Subcutaneous abdominal adipose tissue (tissue), 5 donors: ENCODE data around the gene OPRL1.
A peak's percentile ranks its signal among the peaks of the same experiment; 100 is the strongest.

Experiments used
- H3K27ac ChIP-seq: one replicate; pipeline ENCODE4 v1.7.0; 2013; ENCODE audit warnings: low read depth, mild to moderate bottlenecking, inconsistent platforms, low read length, moderate library complexity
- H3K27me3 ChIP-seq, 5 donors: one replicate each; pipeline ENCODE4 v1.7.0; 2013; ENCODE audit warnings: low read length in 5 of 5, inconsistent platforms in 1 of 5; ENCODE audit not compliant: control insufficient read depth in 5 of 5, insufficient read depth in 4 of 5
- H3K36me3 ChIP-seq, 5 donors: one replicate each; pipeline ENCODE4 v1.7.0; 2013; ENCODE audit warnings: low read length in 5 of 5; ENCODE audit not compliant: control insufficient read depth in 5 of 5, insufficient read depth in 5 of 5
- H3K4me1 ChIP-seq, 5 donors: one replicate each; pipeline ENCODE4 v1.7.0; 2013; ENCODE audit warnings: low read length in 5 of 5, mild to moderate bottlenecking in 3 of 5, moderate library complexity in 1 of 5; ENCODE audit not compliant: control insufficient read depth in 5 of 5, insufficient read depth in 5 of 5
- H3K4me3 ChIP-seq, 5 donors: one replicate each; pipeline ENCODE4 v1.7.0; 2013; ENCODE audit warnings: low read length in 5 of 5, low read depth in 1 of 5
- H3K9ac ChIP-seq, 5 donors: one replicate each; pipeline ENCODE4 v1.7.0; 2013; ENCODE audit warnings: low read length in 5 of 5, mild to moderate bottlenecking in 4 of 5, moderate library complexity in 3 of 5
- H3K9me3 ChIP-seq, 5 donors: one replicate each; pipeline ENCODE4 v1.7.0; 2013; ENCODE audit warnings: low read length in 5 of 5; ENCODE audit not compliant: control insufficient read depth in 5 of 5
- donor health status: healthy.
- donor health status: healthy.
- donor health status: healthy.
- donor health status: healthy.
- donor health status: healthy.

OPRL1 gene

GRCh38 chr20:64064145-64064698 is 15.7 kb upstream of the OPRL1 start:
- H3K9ac ChIP-seq: peak overlapping the region in 4 of 5 donors; percentile 53 to 79 (median 76)
- peaks cover 2 to 39% (median 23%) of the 10 kb centered on the region in 5 donors for H3K4me1 ChIP-seq
- no peak overlapping the region for H3K27ac ChIP-seq
- H3K9me3 ChIP-seq: no peaks in the 10 kb centered on the region
- peak overlapping the region; percentile 58 to 85 (median 76) for H3K4me3 ChIP-seq
- peaks cover 0 to 6% (median 0%) of the 10 kb centered on the region in 5 donors for H3K27me3 ChIP-seq
- H3K36me3 ChIP-seq: peaks cover 0 to 2% (median 0%) of the 10 kb centered on the region in 5 donors

GRCh38 chr20:64065062-64065973 is 14.6 kb upstream of the OPRL1 start:
- Histone ChIP-seq H3K9me3 (no peaks in the 10 kb centered on the region), H3K4me3 (no peak overlapping the region), H3K9ac (no peak overlapping the region), H3K27me3 (peaks cover 0 to 6% (median 0%) of the 10 kb centered on the region in 5 donors), H3K36me3 (peaks cover 0 to 2% (median 0%) of the 10 kb centered on the region in 5 donors), H3K4me1 (peaks cover 2 to 46% (median 23%) of the 10 kb centered on the region in 5 donors), H3K27ac (no peak overlapping the region)

GRCh38 chr20:64065974-64066343 is 13.9 kb upstream of the OPRL1 start:
- Histone ChIP-seq H3K36me3 (peaks cover 0 to 3% (median 0%) of the 10 kb centered on the region in 5 donors), H3K4me3 (no peak overlapping the region), H3K9me3 (no peaks in the 10 kb centered on the region), H3K27ac (no peak overlapping the region), H3K4me1 (peaks cover 2 to 46% (median 23%) of the 10 kb centered on the region in 5 donors), H3K27me3 (peaks cover 0 to 6% (median 0%) of the 10 kb centered on the region in 5 donors), H3K9ac (no peak overlapping the region)

DNA sequence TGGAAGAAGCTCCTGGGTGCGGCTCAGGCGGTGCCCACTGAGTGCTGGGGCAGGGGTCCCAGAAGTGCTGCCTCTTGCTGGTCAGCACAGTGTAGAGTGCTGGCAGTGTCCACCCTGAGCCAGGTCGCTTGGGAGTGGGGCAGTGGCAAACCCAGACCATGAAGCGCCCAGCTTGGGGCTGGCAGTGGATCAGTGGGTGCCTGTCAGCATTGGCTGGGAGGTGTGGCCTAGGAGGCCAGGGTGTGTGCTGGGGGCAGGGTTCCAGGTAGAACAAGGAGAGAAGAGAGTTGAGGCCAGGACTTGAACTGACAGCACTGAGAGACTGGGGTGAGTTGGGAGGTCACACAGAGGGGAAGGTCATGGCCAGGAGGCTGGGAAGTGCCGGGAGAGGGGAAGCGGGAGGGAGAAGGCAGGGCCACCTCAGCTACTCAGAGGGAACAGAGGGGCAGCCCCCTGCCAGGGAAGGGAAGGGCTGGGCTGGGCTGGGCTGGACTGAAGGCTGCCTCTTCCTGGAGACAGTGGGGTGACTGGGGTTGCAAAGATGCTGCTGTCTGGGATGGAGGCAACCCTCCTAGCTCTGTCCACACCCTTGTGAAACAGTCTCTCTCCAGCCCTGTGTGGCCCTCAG is 12.8 kb upstream of the OPRL1 start:
- H3K27me3 ChIP-seq: peaks cover 0 to 6% (median 0%) of the 10 kb centered on the region in 5 donors
- H3K9ac ChIP-seq: no peak overlapping the region
- no peak overlapping the region for H3K27ac ChIP-seq
- H3K4me1 ChIP-seq: peaks cover 2 to 45% (median 22%) of the 10 kb centered on the region in 5 donors
- H3K4me3 ChIP-seq: no peak overlapping the region
- H3K9me3 ChIP-seq: no peaks in the 10 kb centered on the region
- peaks cover 0 to 5% (median 4%) of the 10 kb centered on the region in 5 donors for H3K36me3 ChIP-seq

- no peak overlapping the region for H3K27ac ChIP-seq
- no peaks in the 10 kb centered on the region for H3K9me3 ChIP-seq
- no peak overlapping the region for H3K9ac ChIP-seq
Observed at GRCh38 chr20:64067733-64068307, 12.1 kb upstream of the OPRL1 start.

GRCh38 chr20:64068386-64069208 is 11.3 kb upstream of the OPRL1 start:
- H3K9ac ChIP-seq: no peak overlapping the region
- peaks cover 0 to 34% (median 11%) of the 10 kb centered on the region in 5 donors for H3K4me1 ChIP-seq
- no peak overlapping the region for H3K4me3 ChIP-seq
- H3K27me3 ChIP-seq: peaks cover 0 to 6% (median 0%) of the 10 kb centered on the region in 5 donors
- H3K36me3 ChIP-seq: peaks cover 0 to 20% (median 13%) of the 10 kb centered on the region in 5 donors
- H3K27ac ChIP-seq: no peak overlapping the region
- H3K9me3 ChIP-seq: no peaks in the 10 kb centered on the region

More at GRCh38 chr20:64067733-64068307, 12.1 kb upstream of the OPRL1 start:
- peaks cover 0 to 12% (median 10%) of the 10 kb centered on the region in 5 donors for H3K36me3 ChIP-seq
- H3K27me3 ChIP-seq: peaks cover 0 to 6% (median 0%) of the 10 kb centered on the region in 5 donors
- no peak overlapping the region for H3K4me3 ChIP-seq
- peaks cover 0 to 38% (median 15%) of the 10 kb centered on the region in 5 donors for H3K4me1 ChIP-seq

- Histone ChIP-seq H3K4me3 (no peak overlapping the region), H3K36me3 (peaks cover 0 to 26% (median 18%) of the 10 kb centered on the region in 5 donors), H3K27ac (no peak overlapping the region), H3K9me3 (no peaks in the 10 kb centered on the region), H3K27me3 (peaks cover 0 to 6% (median 0%) of the 10 kb centered on the region in 5 donors), H3K4me1 (peaks cover 0 to 28% (median 5%) of the 10 kb centered on the region in 5 donors), H3K9ac (no peak overlapping the region)
Observed at GRCh38 chr20:64069209-64069613, 10.7 kb upstream of the OPRL1 start.

DNA sequence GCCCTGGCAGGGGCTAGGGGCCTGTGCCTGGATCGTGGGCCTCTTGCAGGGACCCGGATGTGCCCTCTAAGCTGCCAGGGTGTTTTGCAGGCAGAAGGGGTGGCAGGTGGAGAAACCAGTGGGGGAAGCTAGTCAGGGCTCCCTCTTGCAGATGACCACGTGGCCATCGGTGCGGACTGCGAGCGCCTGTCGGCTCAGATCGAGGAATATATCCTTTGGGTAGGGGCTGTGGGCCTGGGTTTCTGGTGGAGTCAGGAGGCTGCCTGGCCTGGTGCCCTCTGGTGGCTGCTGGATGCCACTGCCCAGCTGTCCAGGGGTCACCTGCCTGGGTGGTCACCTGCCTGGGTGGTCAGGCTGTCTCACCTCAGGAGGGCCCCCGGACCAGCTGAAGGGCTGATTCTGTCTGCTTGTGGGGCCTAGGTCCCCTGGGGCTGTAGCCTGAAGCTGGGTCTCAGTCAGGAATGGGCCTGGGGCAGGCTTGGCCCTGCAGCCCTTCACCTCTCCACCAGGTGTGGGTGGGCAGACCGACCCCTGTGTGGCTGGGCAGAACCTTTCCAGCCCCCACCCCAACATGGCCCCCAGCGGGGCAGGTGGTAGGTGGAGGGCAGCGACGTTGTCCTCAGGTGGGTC is 10.2 kb upstream of the OPRL1 start:
- H3K36me3 ChIP-seq: peaks cover 0 to 31% (median 18%) of the 10 kb centered on the region in 5 donors
- H3K9me3 ChIP-seq: no peaks in the 10 kb centered on the region
- no peak overlapping the region for H3K9ac ChIP-seq
- H3K4me3 ChIP-seq: no peak overlapping the region
- H3K4me1 ChIP-seq: peaks cover 0 to 24% (median under 1%) of the 10 kb centered on the region in 5 donors
- H3K27ac ChIP-seq: no peak overlapping the region
- H3K27me3 ChIP-seq: peaks cover 0 to 6% (median 0%) of the 10 kb centered on the region in 5 donors
